Gastroesophageal sphincter (tissue), 4 donors: ENCODE measurements around the gene UBE2D4. TPM values are rescaled to one million over a fixed set of nuclear protein-coding genes. Genes with fewer than 3 reads are reported as not detected.
A peak's percentile ranks its signal among the peaks of the same experiment; 100 is the strongest.
"Not testable (repeated sequence)": the region's sequence is repeated elsewhere in the genome, so short reads cannot be mapped to it uniquely, and the experiment has no call there.

ENCODE experiments used
- ATAC-seq: fragments of 150-250 bp; one replicate; pipeline ENCODE4 v1.9.1; 2016; ENCODE audit warnings: mild to moderate bottlenecking, moderate library complexity
- H3K27ac ChIP-seq, 4 donors: fragments of 200-600 bp; sonication (generic) in 3 of 4; 1 replicate in 3 of 4; 2 replicates in 1 of 4; pipeline ENCODE4 v1.5.1; 2016 to 2019
- H3K27me3 ChIP-seq: fragments of 200-600 bp; sonication (generic); one replicate; pipeline ENCODE4 v1.5.1; 2019
- H3K36me3 ChIP-seq, 2 donors: fragments of 200-600 bp; sonication (generic); one replicate each; pipeline ENCODE4 v1.5.1; 2019; ENCODE audit warnings: control low read depth in 1 of 2
- H3K4me1 ChIP-seq, 3 donors: fragments of 200-600 bp; sonication (generic); 1 replicate in 2 of 3; 2 replicates in 1 of 3; pipeline ENCODE4 v1.5.1; 2016 to 2019; ENCODE audit warnings: control low read depth in 2 of 3
- H3K4me3 ChIP-seq, 2 donors: fragments of 200-600 bp; sonication (generic); one replicate each; pipeline ENCODE4 v1.5.1; 2019; ENCODE audit warnings: mild to moderate bottlenecking in 1 of 2, moderate library complexity in 1 of 2
- H3K9me3 ChIP-seq, 3 donors: fragments of 200-600 bp; sonication (generic); one replicate each; pipeline ENCODE4 v1.5.1; 2017 to 2019; ENCODE audit warnings: control low read depth in 2 of 3
- CTCF ChIP-seq, 4 experiments: fragments of 200-600 bp in 2 of 4; fragments of 450-650 bp in 2 of 4; sonication (generic) in 1 of 4; IDR thresholded peaks; one replicate each; pipeline ENCODE4 v1.5.1; 2017 to 2019; ENCODE audit warnings: antibody characterized with exemption in 4 of 4, mild to moderate bottlenecking in 2 of 4, moderate library complexity in 2 of 4
- WGBS, 2 donors: methylation state at CpG; one replicate each; pipeline ENCODE4 v1.1.5; 2018; ENCODE audit warnings: low coverage in 1 of 2; 5-methylcytosine and 5-hydroxymethylcytosine counted together
- total RNA-seq, 4 donors: library from RNA; depleted of rRNA; stranded (reverse); fragments of >200 nt; gene quantifications; one replicate each; pipeline ENCODE4 v1.1.0, GENCODE V29; 2016

The UBE2D4 gene
- total RNA-seq, 4 donors from 2014 or later: 22.7 to 38.3 (median 28.5) TPM

GRCh38 chr7:43985904-43986864, 59.9 kb downstream of the UBE2D4 start:
- not testable (repeated sequence) for H3K27me3 ChIP-seq, H3K9me3 ChIP-seq, H3K4me1 ChIP-seq, H3K36me3 ChIP-seq
- Histone ChIP-seq H3K4me3 (peak overlapping the region in 1 of 2 donors; percentile 32), H3K27ac (peak overlapping the region in 3 of 4 donors; percentile 58 to 61 (median 61))
- peak; percentile 87 for ATAC-seq
- TF ChIP-seq CTCF (IDR thresholded peaks at IDR 0.05): peak in 1 of 4 experiments; percentile 72
- no CpG with 5 or more reads among the region's 33 CpGs for WGBS, 2 donors

- not testable (repeated sequence) for H3K9me3 ChIP-seq, H3K27ac ChIP-seq, H3K27me3 ChIP-seq, H3K36me3 ChIP-seq, ATAC-seq, H3K4me1 ChIP-seq, H3K4me3 ChIP-seq
- no CpG with 5 or more reads among the region's 9 CpGs for WGBS, 2 donors
Observed at GRCh38 chr7:43987476-43987875, 61.2 kb downstream of the UBE2D4 start.

GRCh38 chr7:43990011-43990585, 63.9 kb downstream of the UBE2D4 start:
- not testable (repeated sequence) for H3K27me3 ChIP-seq, ATAC-seq, H3K36me3 ChIP-seq, H3K4me1 ChIP-seq, H3K4me3 ChIP-seq, H3K9me3 ChIP-seq, H3K27ac ChIP-seq
- 96% methylated on average over 4 of the region's 12 CpGs; no CpG with 5 or more reads in 1 of the 2 donors for WGBS, 2 donors

- ATAC-seq, H3K36me3 ChIP-seq: not testable (repeated sequence)
Observed at GRCh38 chr7:43990829-43991228, 64.6 kb downstream of the UBE2D4 start.

GRCh38 chr7:43992896-43993295, 66.7 kb downstream of the UBE2D4 start:
- H3K4me3 ChIP-seq, H3K4me1 ChIP-seq, ATAC-seq, H3K9me3 ChIP-seq, H3K36me3 ChIP-seq, H3K27me3 ChIP-seq, H3K27ac ChIP-seq: not testable (repeated sequence)
- 74% methylated on average over 5 of the region's 7 CpGs; no CpG with 5 or more reads in 1 of the 2 donors for WGBS, 2 donors

More at GRCh38 chr7:43990829-43991228, 64.6 kb downstream of the UBE2D4 start:
- 100% methylated on average over 1 of the region's 1 CpG for WGBS, 2 donors
- not testable (repeated sequence) for H3K9me3 ChIP-seq, H3K4me3 ChIP-seq, H3K4me1 ChIP-seq, H3K27ac ChIP-seq, H3K27me3 ChIP-seq

- H3K27ac ChIP-seq, H3K4me1 ChIP-seq, H3K27me3 ChIP-seq, H3K9me3 ChIP-seq, H3K4me3 ChIP-seq, H3K36me3 ChIP-seq: not testable (repeated sequence)
- peak; percentile 25 for ATAC-seq
- 100% methylated on average over 1 of the region's 6 CpGs; no CpG with 5 or more reads in 1 of the 2 donors for WGBS, 2 donors
Observed at GRCh38 chr7:43994681-43995080, 68.4 kb downstream of the UBE2D4 start.

GRCh38 chr7:43997532-43997931, 71.3 kb downstream of the UBE2D4 start, which contains the start of gene SPDYE1:
TSS of gene SPDYE1 (plus strand) at chr7:43997897. CDS start at chr7:43999950, 2,053 bp downstream.
- not testable (repeated sequence) for H3K9me3 ChIP-seq, ATAC-seq, H3K4me3 ChIP-seq, H3K27ac ChIP-seq, H3K4me1 ChIP-seq, H3K36me3 ChIP-seq, H3K27me3 ChIP-seq
- no CpG with 5 or more reads among the region's 3 CpGs for WGBS, 2 donors

Other genes with a start within 250 kb of the UBE2D4 start
- 10 to 100 TPM; 20.6 to 48.9 (median 33.2) TPM for gene COA1, start 196.9 kb upstream of the UBE2D4 start, total RNA-seq
- 100 to 1,000 TPM in 2 of 4 donors, 10 to 100 TPM in 2; 65.6 to 113 (median 92.6) TPM for gene BLVRA, start 167.8 kb upstream of the UBE2D4 start, total RNA-seq
- 100 to 1,000 TPM in 1 of 4 donors, 10 to 100 TPM in 3; 64.2 to 147 (median 81.5) TPM for gene MRPS24, start 56.9 kb upstream of the UBE2D4 start, total RNA-seq
- gene URGCP, start 19.8 kb upstream of the UBE2D4 start, total RNA-seq: 10 to 100 TPM; 33.4 to 47.9 (median 39.2) TPM
- not detected for gene SPDYE1, start 71.5 kb downstream of the UBE2D4 start, total RNA-seq
- gene DBNL, start 118.3 kb downstream of the UBE2D4 start, total RNA-seq: 100 to 1,000 TPM in 3 of 4 donors, 10 to 100 TPM in 1; 92.2 to 132 (median 124) TPM
- 1 to 10 TPM in 2 of 4 donors, not detected in 2; 3.2 to 3.9 TPM for gene PGAM2, start 139.1 kb downstream of the UBE2D4 start, total RNA-seq
- 10 to 100 TPM; 28.1 to 55.1 (median 32.4) TPM for gene POLM, start 156.1 kb downstream of the UBE2D4 start, total RNA-seq
- gene AEBP1, start 177.9 kb downstream of the UBE2D4 start, total RNA-seq: 100 to 1,000 TPM; 101 to 248 (median 171) TPM
- gene POLD2, start 197.1 kb downstream of the UBE2D4 start, total RNA-seq: 10 to 100 TPM; 45.3 to 52.6 (median 50.8) TPM
- gene MYL7, start 214.9 kb downstream of the UBE2D4 start, total RNA-seq: not detected